Gastrocnemius medialis (tissue), 4 donors: ENCODE results near the gene SCUBE1. TPM values are rescaled to one million over a fixed set of nuclear protein-coding genes. Genes with fewer than 3 reads are reported as not detected.

Experiments used
- ATAC-seq, 2 donors: fragments of 150-250 bp; one replicate each; pipeline ENCODE4 v1.9.1; 2016
- DNase-seq, 2 donors: peaks; one replicate each; pipeline ENCODE4 v3.0.0-alpha.2; 2019
- H3K27ac ChIP-seq, 4 donors: fragments of 200-600 bp; sonication (generic); 1 replicate in 1 of 4; 2 replicates in 3 of 4; pipeline ENCODE4 v1.5.1; 2016 to 2018; ENCODE audit warnings: mild to moderate bottlenecking in 2 of 4, moderate library complexity in 1 of 4
- H3K27me3 ChIP-seq, 3 donors: fragments of 200-600 bp; sonication (generic) in 2 of 3; 1 replicate in 1 of 3; 2 replicates in 2 of 3; pipeline versions ENCODE4 v1.5.1 to v1.6.0; 2016 to 2019; ENCODE audit warnings: mild to moderate bottlenecking in 1 of 3, moderate library complexity in 1 of 3
- H3K36me3 ChIP-seq, 2 donors: fragments of 200-600 bp; sonication (generic) in 1 of 2; one replicate each; pipeline ENCODE4 v1.5.1; 2017 to 2018
- H3K4me1 ChIP-seq, 2 donors: fragments of 200-600 bp; sonication (generic) in 1 of 2; one replicate each; pipeline ENCODE4 v1.5.1; 2016 to 2017; ENCODE audit warnings: mild to moderate bottlenecking in 2 of 2
- H3K4me3 ChIP-seq, 4 donors: fragments of 200-600 bp; sonication (generic) in 3 of 4; 1 replicate in 1 of 4; 2 replicates in 3 of 4; pipeline ENCODE4 v1.5.1; 2016 to 2019; ENCODE audit warnings: mild to moderate bottlenecking in 2 of 4
- H3K9me3 ChIP-seq, 3 donors: fragments of 200-600 bp; sonication (generic) in 2 of 3; 1 replicate in 1 of 3; 2 replicates in 2 of 3; pipeline ENCODE4 v1.5.1; 2016 to 2019
- CTCF ChIP-seq, 5 experiments: fragments of 450-650 bp in 3 of 5; fragments of 200-600 bp in 2 of 5; sonication (generic) in 2 of 5; IDR thresholded peaks in 4 of 5; conservative IDR thresholded peaks in 1 of 5; 1 replicate in 4 of 5; 2 replicates in 1 of 5; pipeline ENCODE4 v1.5.1; 2016 to 2019; ENCODE audit warnings: antibody characterized with exemption in 5 of 5, mild to moderate bottlenecking in 3 of 5, moderate library complexity in 3 of 5
- POLR2A ChIP-seq, 2 donors: fragments of 450-650 bp; IDR thresholded peaks; one replicate each; pipeline ENCODE4 v1.6.1; 2017; ENCODE audit warnings: antibody characterized with exemption in 2 of 2, mild to moderate bottlenecking in 2 of 2, moderate library complexity in 2 of 2
- in situ Hi-C, 4 donors: fragments of 200-750 bp; cut with MboI; loops; one replicate each; pipeline versions ENCODE4 v1.15.0 to v1.8.0; 2017; ENCODE audit warnings: low sequenced_read_pairs in 4 of 4
- intact Hi-C: fragments of 100-400 bp; cut with DNase I; formaldehyde crosslinking; loops from one replicate; pipeline ENCODE4 v1.15.1; 2023; ENCODE audit warnings: low total_unique reads
- total RNA-seq, 4 donors: library from RNA; depleted of rRNA; stranded (reverse); fragments of >200 nt; gene quantifications; one replicate each; pipeline versions ENCODE4 v1.1.0 to v1.2.3, GENCODE V29; 2016

The SCUBE1 gene
- total RNA-seq, 4 donors from 2014 or later: 0.20 to 0.55 (median 0.41) TPM

DNA sequence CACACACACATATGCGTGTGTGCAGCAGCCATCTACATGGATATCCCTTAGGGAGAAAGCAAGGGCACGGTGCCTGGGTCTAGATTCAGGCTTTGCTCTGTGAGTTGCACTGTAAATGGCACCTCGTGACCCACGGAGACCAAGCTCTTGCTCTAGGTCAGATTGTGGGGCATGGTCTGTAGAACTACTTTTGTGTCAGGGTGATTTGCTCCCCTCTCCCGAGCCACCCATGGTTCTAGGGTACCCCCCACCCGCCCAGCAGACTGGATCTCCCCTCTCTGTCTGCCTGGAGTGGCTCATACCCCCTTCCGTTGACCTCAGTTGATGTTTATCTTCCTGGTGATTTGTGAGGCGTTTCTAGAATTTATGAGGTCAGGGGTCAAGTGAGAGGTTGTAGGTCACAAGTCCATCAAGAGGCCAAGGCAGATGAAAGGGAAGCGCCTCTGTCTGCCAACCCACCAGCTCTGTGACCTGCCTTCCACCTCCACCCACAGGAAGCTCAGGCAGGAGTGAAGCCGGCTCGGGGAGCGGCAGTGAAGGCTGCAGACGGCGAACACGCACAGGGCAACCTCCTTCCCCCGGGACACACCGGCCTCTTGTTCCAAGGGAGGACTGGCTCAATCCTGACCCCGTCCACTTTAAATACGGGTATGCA, 80.1 kb downstream of the SCUBE1 start:
- H3K9me3 ChIP-seq: no peaks in the 10 kb centered on the region
- H3K4me1 ChIP-seq: peaks cover 4 to 9% of the 10 kb centered on the region in 2 donors
- in situ Hi-C loops (no loop called here), intact Hi-C loops (no loop called here)
- no peak for DNase-seq
- no peak overlapping the region for H3K4me3 ChIP-seq
- H3K36me3 ChIP-seq: no peaks in the 10 kb centered on the region
- no peak for TF ChIP-seq POLR2A (IDR thresholded peaks at IDR 0.05)
- TF ChIP-seq CTCF (IDR thresholded peaks at IDR 0.05 in 4 of 5, conservative IDR thresholded peaks at IDR 0.05 in 1 of 5): no peak
- peaks cover 0 to 31% (median 12%) of the 10 kb centered on the region in 3 donors for H3K27me3 ChIP-seq
- no peak for ATAC-seq
- no peak overlapping the region for H3K27ac ChIP-seq

- Histone ChIP-seq H3K27ac (no peak overlapping the region), H3K27me3 (peaks cover 0 to 17% (median 7%) of the 10 kb centered on the region in 3 donors), H3K4me3 (no peak overlapping the region), H3K9me3 (no peaks in the 10 kb centered on the region), H3K4me1 (peaks cover 4 to 9% of the 10 kb centered on the region in 2 donors), H3K36me3 (no peaks in the 10 kb centered on the region)
- ATAC-seq (no peak), DNase-seq (no peak)
- intact Hi-C loops: no loop called here
- TF ChIP-seq CTCF (IDR thresholded peaks at IDR 0.05 in 4 of 5, conservative IDR thresholded peaks at IDR 0.05 in 1 of 5) (no peak), POLR2A (IDR thresholded peaks at IDR 0.05) (no peak)
- in situ Hi-C loops: no loop called here
These were observed 82.6 kb downstream of the SCUBE1 start for GRCh38 chr22:43260331-43261231.

GRCh38 chr22:43257961-43258360, 85.2 kb downstream of the SCUBE1 start:
- in situ Hi-C loops: no loop called here
- no peaks in the 10 kb centered on the region for H3K9me3 ChIP-seq
- intact Hi-C loops: no loop called here

DNA sequence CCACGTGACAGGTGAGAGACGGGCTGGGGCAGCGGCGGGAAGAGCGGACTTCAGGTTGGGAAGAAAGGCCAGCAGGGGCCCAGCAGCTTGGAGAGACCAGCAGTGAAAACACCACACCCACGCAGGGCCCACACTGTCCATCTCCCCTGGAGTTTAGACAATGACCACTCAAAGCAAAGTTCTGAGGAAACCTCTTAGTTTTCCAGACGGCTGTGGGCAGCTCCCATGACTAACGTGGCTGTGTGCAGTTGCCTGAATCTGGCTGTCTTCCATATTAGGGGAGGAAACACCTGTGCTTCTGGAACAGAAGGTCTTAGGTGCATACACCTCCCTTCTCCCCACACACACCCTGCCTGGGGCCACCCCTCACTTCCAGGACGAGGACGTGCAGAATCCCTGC, 85.6 kb downstream of the SCUBE1 start:
- Histone ChIP-seq H3K27me3 (no peaks in the 10 kb centered on the region), H3K36me3 (no peaks in the 10 kb centered on the region), H3K27ac (no peak overlapping the region), H3K9me3 (no peaks in the 10 kb centered on the region), H3K4me1 (no peaks in the 10 kb centered on the region), H3K4me3 (no peak overlapping the region)
- intact Hi-C loops: no loop called here
- no peak for TF ChIP-seq POLR2A (IDR thresholded peaks at IDR 0.05)
- no peak for TF ChIP-seq CTCF (IDR thresholded peaks at IDR 0.05 in 4 of 5, conservative IDR thresholded peaks at IDR 0.05 in 1 of 5)
- in situ Hi-C loops: no loop called here
- DNase-seq (no peak), ATAC-seq (no peak)

More at GRCh38 chr22:43257961-43258360, 85.2 kb downstream of the SCUBE1 start:
- ATAC-seq (no peak), DNase-seq (no peak)
- no peaks in the 10 kb centered on the region for H3K36me3 ChIP-seq
- no peak overlapping the region for H3K4me3 ChIP-seq
- H3K27me3 ChIP-seq: no peaks in the 10 kb centered on the region
- H3K27ac ChIP-seq: no peak overlapping the region
- TF ChIP-seq POLR2A (IDR thresholded peaks at IDR 0.05) (no peak), CTCF (IDR thresholded peaks at IDR 0.05 in 4 of 5, conservative IDR thresholded peaks at IDR 0.05 in 1 of 5) (no peak)
- H3K4me1 ChIP-seq: no peaks in the 10 kb centered on the region
